Measurements from ENCODE around the gene ACTG1. TPM values are rescaled to one million over a fixed set of nuclear protein-coding genes. Genes with fewer than 3 reads are reported as not detected.

ACTG1 gene
- total and polyA plus RNA-seq, 9 of the 15 experiments (the other 6 are each of a cell fraction or from before 2014, with no cell fraction given), result 224 to 1,775 (median 568) TPM

- TF ChIP-seq, protein P1, sequence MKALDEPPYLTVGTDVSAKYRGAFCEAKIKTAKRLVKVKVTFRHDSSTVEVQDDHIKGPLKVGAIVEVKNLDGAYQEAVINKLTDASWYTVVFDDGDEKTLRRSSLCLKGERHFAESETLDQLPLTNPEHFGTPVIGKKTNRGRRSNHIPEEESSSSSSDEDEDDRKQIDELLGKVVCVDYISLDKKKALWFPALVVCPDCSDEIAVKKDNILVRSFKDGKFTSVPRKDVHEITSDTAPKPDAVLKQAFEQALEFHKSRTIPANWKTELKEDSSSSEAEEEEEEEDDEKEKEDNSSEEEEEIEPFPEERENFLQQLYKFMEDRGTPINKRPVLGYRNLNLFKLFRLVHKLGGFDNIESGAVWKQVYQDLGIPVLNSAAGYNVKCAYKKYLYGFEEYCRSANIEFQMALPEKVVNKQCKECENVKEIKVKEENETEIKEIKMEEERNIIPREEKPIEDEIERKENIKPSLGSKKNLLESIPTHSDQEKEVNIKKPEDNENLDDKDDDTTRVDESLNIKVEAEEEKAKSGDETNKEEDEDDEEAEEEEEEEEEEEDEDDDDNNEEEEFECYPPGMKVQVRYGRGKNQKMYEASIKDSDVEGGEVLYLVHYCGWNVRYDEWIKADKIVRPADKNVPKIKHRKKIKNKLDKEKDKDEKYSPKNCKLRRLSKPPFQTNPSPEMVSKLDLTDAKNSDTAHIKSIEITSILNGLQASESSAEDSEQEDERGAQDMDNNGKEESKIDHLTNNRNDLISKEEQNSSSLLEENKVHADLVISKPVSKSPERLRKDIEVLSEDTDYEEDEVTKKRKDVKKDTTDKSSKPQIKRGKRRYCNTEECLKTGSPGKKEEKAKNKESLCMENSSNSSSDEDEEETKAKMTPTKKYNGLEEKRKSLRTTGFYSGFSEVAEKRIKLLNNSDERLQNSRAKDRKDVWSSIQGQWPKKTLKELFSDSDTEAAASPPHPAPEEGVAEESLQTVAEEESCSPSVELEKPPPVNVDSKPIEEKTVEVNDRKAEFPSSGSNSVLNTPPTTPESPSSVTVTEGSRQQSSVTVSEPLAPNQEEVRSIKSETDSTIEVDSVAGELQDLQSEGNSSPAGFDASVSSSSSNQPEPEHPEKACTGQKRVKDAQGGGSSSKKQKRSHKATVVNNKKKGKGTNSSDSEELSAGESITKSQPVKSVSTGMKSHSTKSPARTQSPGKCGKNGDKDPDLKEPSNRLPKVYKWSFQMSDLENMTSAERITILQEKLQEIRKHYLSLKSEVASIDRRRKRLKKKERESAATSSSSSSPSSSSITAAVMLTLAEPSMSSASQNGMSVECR (CRISPR knock-in tag; IDR thresholded peaks at IDR 0.05), result no peak
- TF ChIP-seq NR0B1 (IDR thresholded peaks at IDR 0.05; ENCODE audit: partially characterized antibody) (no peak), RFX5 (IDR thresholded peaks at IDR 0.05; ENCODE audit: low read depth, low read length) (no peak), POLR2A (conservative IDR thresholded peaks at IDR 0.05) (peak; percentile 64; the same call in 1 of the 2 replicates), ZNF41 (CRISPR knock-in tag; conservative IDR thresholded peaks at IDR 0.05) (no peak), RAD21 (CRISPR knock-in tag; conservative IDR thresholded peaks at IDR 0.05 in 1 of 2, IDR thresholded peaks at IDR 0.05 in 1 of 2) (peak in 1 of 2 experiments; percentile 24; a peak in 1 of 4 replicates), ZNF766 (CRISPR knock-in tag; conservative IDR thresholded peaks at IDR 0.05) (no peak), HOXB6 (CRISPR knock-in tag; IDR thresholded peaks at IDR 0.05; ENCODE audit: borderline replicate concordance) (no peak), PRDM10 (IDR thresholded peaks at IDR 0.05; ENCODE audit: partially characterized antibody) (peak; percentile 19), THRA (IDR thresholded peaks at IDR 0.05) (no peak), BRD4 (IDR thresholded peaks at IDR 0.05) (no peak), ILF3 (IDR thresholded peaks at IDR 0.05; ENCODE audit: borderline replicate concordance) (no peak), SMAD2 (IDR thresholded peaks at IDR 0.05; ENCODE audit: low read depth, low read length) (no peak)
Measured at GRCh38 chr17:81553018-81553615, 40.5 kb upstream of the ACTG1 start (continued).

All from K562 (cell line).